Ascending aorta (tissue), 2 donors: ENCODE data around the gene CFAP90. TPM values are rescaled to one million over a fixed set of nuclear protein-coding genes. Genes with fewer than 3 reads are reported as not detected.

Source experiments
- DNase-seq, 2 donors: peaks; one replicate each; pipeline ENCODE4 v3.0.0-alpha.2; 2019; ENCODE audit warnings: low spot score in 2 of 2
- H3K27ac ChIP-seq, 2 donors: fragments of 200-600 bp; sonication (generic); one replicate each; pipeline ENCODE4 v1.5.1; 2016 to 2017; ENCODE audit warnings: mild to moderate bottlenecking in 1 of 2
- H3K27me3 ChIP-seq: fragments of 200-600 bp; sonication (generic); one replicate; pipeline ENCODE4 v1.5.1; 2017
- H3K36me3 ChIP-seq, 2 donors: fragments of 200-600 bp; sonication (generic); one replicate each; pipeline ENCODE4 v1.5.1; 2016
- H3K4me1 ChIP-seq, 2 donors: fragments of 200-600 bp; sonication (generic); one replicate each; pipeline ENCODE4 v1.5.1; 2016 to 2017; ENCODE audit warnings: mild to moderate bottlenecking in 1 of 2
- H3K4me3 ChIP-seq, 2 donors: fragments of 200-600 bp; sonication (generic); one replicate each; pipeline ENCODE4 v1.5.1; 2016 to 2017; ENCODE audit warnings: mild to moderate bottlenecking in 1 of 2
- H3K9me3 ChIP-seq, 2 donors: fragments of 200-600 bp; sonication (generic); one replicate each; pipeline ENCODE4 v1.5.1; 2016
- intact Hi-C: fragments of 100-400 bp; cut with DNase I; formaldehyde crosslinking; loops from one replicate; pipeline ENCODE4 v1.15.1; 2023
- total RNA-seq: library from RNA; depleted of rRNA; stranded (reverse); fragments of >200 nt; gene quantifications from one replicate; pipeline ENCODE4 v1.1.0, GENCODE V29; 2016
- TF ChIP-seq, protein P1 (sequence below), 3 experiments: fragments of 200-600 bp in 2 of 3; fragments of 450-650 bp in 1 of 3; sonication (generic) in 2 of 3; IDR thresholded peaks; one replicate each; pipeline ENCODE4 v1.5.1; 2016 to 2019; ENCODE audit warnings: antibody characterized with exemption in 3 of 3, mild to moderate bottlenecking in 1 of 3, moderate library complexity in 1 of 3

Gene CFAP90
- total RNA-seq, 1 donor from 2014 or later, result not detected

DNA sequence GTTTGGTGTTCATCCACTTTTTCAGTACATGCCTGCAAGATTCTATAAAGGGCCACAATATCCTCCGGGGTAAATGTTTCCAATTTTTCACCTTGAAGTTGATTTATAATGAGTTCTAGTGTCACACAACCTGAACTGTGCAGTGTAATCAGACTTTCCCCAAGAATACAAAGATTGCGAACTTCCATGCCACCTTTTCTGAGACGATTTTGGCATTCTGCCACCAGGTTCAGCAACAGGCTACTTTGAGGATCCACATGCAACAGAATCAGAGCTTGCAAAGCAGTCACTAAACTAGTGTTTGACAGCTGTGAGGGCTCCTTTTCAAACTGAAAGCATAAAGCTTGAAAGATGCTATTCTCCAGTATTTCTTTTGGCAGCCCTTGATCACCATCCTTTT, 16.3 kb upstream of the CFAP90 start:
- TF ChIP-seq, protein P1, sequence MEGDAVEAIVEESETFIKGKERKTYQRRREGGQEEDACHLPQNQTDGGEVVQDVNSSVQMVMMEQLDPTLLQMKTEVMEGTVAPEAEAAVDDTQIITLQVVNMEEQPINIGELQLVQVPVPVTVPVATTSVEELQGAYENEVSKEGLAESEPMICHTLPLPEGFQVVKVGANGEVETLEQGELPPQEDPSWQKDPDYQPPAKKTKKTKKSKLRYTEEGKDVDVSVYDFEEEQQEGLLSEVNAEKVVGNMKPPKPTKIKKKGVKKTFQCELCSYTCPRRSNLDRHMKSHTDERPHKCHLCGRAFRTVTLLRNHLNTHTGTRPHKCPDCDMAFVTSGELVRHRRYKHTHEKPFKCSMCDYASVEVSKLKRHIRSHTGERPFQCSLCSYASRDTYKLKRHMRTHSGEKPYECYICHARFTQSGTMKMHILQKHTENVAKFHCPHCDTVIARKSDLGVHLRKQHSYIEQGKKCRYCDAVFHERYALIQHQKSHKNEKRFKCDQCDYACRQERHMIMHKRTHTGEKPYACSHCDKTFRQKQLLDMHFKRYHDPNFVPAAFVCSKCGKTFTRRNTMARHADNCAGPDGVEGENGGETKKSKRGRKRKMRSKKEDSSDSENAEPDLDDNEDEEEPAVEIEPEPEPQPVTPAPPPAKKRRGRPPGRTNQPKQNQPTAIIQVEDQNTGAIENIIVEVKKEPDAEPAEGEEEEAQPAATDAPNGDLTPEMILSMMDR (IDR thresholded peaks at IDR 0.05), result no peak
- Histone ChIP-seq H3K27ac (no peak overlapping the region), H3K27me3 (no peaks in the 10 kb centered on the region), H3K4me3 (peak overlapping the region in 1 of 2 donors; percentile 95), H3K4me1 (peaks cover 0 to 6% of the 10 kb centered on the region in 2 donors), H3K9me3 (no peaks in the 10 kb centered on the region), H3K36me3 (peaks cover 9 to 20% of the 10 kb centered on the region in 2 donors)
- intact Hi-C loops, result loop anchor here (5.0 kb wide), 2 partner anchors 105 to 1680 kb away; partner anchors contain the start of gene SEMA5A
- DNase-seq, result no peak

DNA sequence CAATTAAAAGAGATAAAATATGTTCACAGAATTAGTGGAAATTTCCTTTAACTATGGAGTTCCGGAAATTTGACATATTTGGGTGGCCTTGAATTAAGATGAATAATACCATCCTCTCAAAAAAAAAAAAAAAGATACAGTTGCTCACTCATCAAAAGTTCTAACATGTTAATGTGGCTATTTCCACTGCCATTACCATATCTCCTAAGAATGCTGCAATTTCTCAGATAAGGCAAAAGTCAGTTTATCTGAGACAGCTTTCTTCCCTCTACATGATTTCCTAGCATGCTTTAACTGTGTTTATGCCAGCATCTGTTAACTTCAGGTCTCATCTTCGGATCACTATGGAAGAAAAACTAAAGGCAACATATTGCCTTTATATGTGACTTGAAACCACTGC, 15.3 kb upstream of the CFAP90 start:
- H3K27me3 ChIP-seq, result no peaks in the 10 kb centered on the region
- H3K4me1 ChIP-seq, result peaks cover 0 to 6% of the 10 kb centered on the region in 2 donors
- peaks cover 13 to 30% of the 10 kb centered on the region in 2 donors for H3K36me3 ChIP-seq
- no peak overlapping the region for H3K27ac ChIP-seq
- DNase-seq, result no peak
- H3K4me3 ChIP-seq, result no peak overlapping the region
- intact Hi-C loops, result loop anchor here (5.0 kb wide), 2 partner anchors 104 to 1681 kb away; partner anchors contain the start of gene SEMA5A
- H3K9me3 ChIP-seq, result no peaks in the 10 kb centered on the region
- TF ChIP-seq, protein P1 (IDR thresholded peaks at IDR 0.05), result no peak

DNA sequence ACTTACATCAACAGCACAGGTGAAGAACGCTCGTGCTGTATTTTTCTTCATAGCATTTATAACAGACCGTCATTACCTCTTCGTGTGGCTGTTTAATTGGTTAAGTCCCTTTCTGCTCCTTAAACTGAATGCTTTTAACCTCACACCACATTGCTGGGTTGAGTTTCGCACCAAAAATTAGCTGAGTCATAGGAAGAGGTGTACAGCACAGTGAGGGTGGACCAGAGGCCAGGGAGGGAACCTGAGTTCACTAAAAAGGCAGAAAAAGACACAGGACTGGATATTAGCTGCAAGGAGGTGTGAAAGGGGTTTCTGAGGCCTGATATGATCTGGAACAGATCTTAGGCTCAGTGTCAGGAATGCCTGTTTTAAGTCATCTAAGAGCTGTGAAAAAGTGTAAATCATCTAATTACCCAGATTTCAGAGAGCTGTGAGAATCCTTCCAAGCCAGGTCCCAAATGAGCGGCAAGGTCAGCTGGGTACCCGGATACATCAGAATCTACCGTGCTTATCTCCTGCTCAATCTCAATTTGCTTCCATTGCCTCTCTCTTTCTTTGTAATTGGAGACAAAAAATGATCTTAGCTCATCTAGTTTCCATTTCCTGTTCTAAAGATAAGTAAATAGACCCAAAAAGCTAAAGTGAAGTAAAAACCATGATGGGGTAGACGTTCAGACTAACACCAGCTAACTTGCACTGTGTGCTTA, 7.1 kb upstream of the CFAP90 start:
- Histone ChIP-seq H3K4me1 (no peaks in the 10 kb centered on the region), H3K9me3 (no peaks in the 10 kb centered on the region), H3K36me3 (peaks cover 25 to 33% of the 10 kb centered on the region in 2 donors), H3K27me3 (no peaks in the 10 kb centered on the region), H3K27ac (no peak overlapping the region), H3K4me3 (no peak overlapping the region)
- intact Hi-C loops, result loop anchor here (10.0 kb wide), 1 partner anchor 463 kb away; the partner anchor contains the start of gene ADCY2
- no peak for DNase-seq
- TF ChIP-seq, protein P1 (IDR thresholded peaks at IDR 0.05), result no peak

DNA sequence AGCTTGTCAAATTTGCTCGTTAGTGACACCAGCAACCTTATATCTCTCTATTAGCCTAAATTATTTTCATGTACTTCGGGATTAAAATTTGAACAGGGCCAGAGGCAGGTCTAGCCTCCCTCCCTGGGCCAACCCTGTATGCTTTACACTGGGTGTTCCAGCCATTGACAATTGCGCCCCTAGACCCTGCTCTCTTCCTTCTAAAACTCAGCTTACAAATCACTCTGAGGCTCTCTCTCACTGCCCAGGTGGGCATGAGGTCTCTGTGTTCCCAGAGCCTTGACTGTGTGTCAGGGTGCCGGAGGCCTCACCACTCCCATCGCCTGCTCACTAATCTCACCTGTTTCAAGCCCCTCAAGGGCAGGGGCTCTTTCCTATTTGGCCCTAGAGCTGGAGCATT, 6.4 kb upstream of the CFAP90 start:
- Histone ChIP-seq H3K4me3 (no peak overlapping the region), H3K27me3 (no peaks in the 10 kb centered on the region), H3K9me3 (no peaks in the 10 kb centered on the region), H3K4me1 (no peaks in the 10 kb centered on the region), H3K36me3 (peaks cover 20 to 29% of the 10 kb centered on the region in 2 donors), H3K27ac (no peak overlapping the region)
- TF ChIP-seq, protein P1 (IDR thresholded peaks at IDR 0.05), result no peak
- DNase-seq, result no peak
- intact Hi-C loops, result loop anchor here (10.0 kb wide), 1 partner anchor 463 kb away; the partner anchor contains the start of gene ADCY2

DNA sequence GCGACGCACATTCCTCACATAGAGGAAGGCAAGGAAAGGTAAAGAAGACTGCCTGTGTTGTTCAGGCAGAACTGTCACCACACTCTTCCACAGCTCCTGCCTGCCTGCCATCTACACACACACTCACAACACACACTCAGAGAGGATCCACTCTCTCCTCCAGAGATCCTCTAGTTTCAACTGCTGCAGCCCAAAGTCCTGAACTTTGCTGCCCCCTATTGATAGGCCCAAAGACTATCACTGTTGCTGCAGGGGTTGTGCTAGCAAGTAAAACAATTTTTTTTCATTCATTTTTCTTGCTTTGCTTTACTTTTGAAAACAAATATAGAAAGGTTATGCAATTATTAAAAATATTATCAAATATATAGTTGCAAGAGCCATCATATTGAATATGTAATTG, 5.9 kb upstream of the CFAP90 start:
- TF ChIP-seq, protein P1 (IDR thresholded peaks at IDR 0.05), result peak; percentile 31 to 41 (median 38)
- no peaks in the 10 kb centered on the region for H3K4me1 ChIP-seq
- H3K4me3 ChIP-seq, result no peak overlapping the region
- H3K36me3 ChIP-seq, result peaks cover 20 to 26% of the 10 kb centered on the region in 2 donors
- intact Hi-C loops, result loop anchor here (10.0 kb wide), 1 partner anchor 462 kb away; the partner anchor contains the start of gene ADCY2
- no peaks in the 10 kb centered on the region for H3K9me3 ChIP-seq
- H3K27me3 ChIP-seq, result no peaks in the 10 kb centered on the region
- no peak for DNase-seq
- H3K27ac ChIP-seq, result no peak overlapping the region
